Tongue (tissue), 2 donors: ENCODE measurements around the gene ULK3. TPM values are rescaled to one million over a fixed set of nuclear protein-coding genes. Genes with fewer than 3 reads are reported as not detected.
A peak's percentile ranks its signal among the peaks of the same experiment; 100 is the strongest.
"Not testable (repeated sequence)": the region's sequence is repeated elsewhere in the genome, so short reads cannot be mapped to it uniquely, and the experiment has no call there.

Source experiments
- DNase-seq: peaks from one replicate; pipeline ENCODE4 v3.0.0-alpha.2; 2015
- total RNA-seq: library from RNA; depleted of rRNA; stranded (reverse); fragments of >200 nt; gene quantifications from one replicate; pipeline ENCODE4 v1.2.3, GENCODE V29; 2014

Gene ULK3, protein sequence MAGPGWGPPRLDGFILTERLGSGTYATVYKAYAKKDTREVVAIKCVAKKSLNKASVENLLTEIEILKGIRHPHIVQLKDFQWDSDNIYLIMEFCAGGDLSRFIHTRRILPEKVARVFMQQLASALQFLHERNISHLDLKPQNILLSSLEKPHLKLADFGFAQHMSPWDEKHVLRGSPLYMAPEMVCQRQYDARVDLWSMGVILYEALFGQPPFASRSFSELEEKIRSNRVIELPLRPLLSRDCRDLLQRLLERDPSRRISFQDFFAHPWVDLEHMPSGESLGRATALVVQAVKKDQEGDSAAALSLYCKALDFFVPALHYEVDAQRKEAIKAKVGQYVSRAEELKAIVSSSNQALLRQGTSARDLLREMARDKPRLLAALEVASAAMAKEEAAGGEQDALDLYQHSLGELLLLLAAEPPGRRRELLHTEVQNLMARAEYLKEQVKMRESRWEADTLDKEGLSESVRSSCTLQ
- 49.2 TPM for total RNA-seq

DNA sequence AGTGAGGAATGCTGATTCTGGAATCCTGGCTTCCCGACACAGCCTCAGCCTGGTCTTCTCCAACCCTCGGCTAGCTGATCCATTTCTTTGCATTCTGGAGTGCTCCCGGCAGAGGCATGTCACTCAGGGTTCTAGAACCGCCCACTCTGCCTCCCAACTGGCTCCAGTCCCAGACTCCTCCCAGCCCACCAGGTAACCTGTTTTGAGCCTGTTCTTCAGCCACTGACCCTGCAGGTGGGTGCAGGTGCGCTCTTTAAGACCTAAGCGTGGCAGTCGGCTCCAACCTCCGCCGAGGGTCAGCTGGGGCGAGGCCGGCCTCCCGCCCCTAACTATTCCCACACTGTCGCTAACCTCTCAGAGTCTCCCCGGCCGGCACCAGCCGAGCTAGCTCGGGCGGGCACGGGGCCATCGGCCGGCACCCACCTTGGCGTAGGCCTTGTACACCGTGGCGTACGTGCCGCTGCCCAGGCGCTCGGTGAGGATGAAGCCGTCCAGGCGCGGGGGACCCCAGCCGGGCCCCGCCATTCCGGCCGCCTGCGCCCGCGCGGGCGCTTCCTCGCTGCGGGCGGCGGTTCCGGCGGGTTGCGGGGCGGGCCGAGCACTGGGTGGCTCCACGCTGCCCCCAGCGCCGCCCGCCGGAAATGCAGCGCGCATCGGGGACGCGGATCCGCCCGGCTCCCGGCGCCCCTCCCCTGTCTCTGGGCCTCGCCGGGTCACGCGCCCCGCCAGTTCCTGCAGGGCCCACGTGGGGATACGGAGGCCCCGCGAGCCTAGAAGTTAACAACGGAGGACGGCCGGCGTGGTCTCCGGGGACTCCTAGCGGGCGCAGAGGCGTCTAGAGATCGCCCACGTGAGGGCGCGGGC is at the start of gene ULK3:
TSS of gene ULK3 (minus strand) at position 576 of the 864 bp plus-strand sequence. CDS start at position 525, 51 bp downstream.
- DNase-seq, result peak; percentile 93

DNA sequence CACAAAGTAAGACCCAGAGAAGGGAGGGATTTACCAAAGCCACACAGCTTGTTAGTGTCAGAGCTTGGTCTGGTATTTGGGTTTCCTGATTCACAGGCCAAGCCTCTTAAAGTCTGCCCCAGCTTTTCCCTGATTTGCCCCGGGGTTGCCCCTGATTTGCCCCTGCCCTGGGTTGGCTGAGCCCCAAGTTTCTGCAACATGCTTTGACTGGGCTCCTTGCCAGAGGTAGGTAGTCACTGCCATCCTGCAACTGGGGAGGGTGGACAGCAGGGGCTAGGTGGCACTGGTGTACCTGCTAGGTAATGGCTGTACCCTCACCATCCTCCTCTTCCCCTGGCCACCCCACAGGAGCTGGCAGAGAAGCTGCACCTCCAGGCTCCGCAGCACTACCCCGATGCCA is 49.4 kb upstream of the ULK3 start:
- DNase-seq, result no peak

DNA sequence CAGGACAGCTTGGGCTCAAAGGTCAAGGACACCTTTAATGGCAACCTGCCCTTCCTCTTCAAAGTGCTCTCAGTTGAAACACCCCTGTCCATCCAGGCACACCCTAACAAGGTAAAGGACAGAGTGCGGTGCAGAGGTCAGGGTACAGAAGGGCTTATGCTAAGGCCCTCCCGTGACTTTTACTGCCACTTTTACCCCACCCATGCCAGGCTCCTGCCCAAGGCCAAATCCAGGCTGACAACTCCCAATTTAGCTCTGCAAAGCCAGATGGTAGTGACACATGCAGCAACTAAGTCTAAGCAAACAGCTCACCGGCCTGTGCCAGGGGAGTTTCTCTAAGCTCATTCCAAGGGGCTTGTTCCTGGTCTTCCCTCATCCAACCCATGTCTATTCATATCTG is 48.5 kb upstream of the ULK3 start:
- DNase-seq, result no peak

DNA sequence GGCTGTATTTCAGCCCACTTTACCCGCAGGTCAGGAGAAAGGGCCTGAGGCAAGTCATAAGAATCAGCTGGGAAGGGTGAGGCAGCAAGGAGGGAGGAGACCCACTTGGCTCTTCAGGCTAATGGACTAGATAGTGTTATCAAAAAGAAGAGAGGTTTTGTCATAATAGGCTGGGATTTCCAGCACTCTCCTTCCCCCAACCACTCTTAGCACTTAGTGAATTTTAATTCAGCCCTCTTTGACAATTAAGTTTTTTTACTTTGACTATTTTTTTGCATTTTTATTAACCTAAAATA is 47.7 kb upstream of the ULK3 start:
- no peak for DNase-seq

DNA sequence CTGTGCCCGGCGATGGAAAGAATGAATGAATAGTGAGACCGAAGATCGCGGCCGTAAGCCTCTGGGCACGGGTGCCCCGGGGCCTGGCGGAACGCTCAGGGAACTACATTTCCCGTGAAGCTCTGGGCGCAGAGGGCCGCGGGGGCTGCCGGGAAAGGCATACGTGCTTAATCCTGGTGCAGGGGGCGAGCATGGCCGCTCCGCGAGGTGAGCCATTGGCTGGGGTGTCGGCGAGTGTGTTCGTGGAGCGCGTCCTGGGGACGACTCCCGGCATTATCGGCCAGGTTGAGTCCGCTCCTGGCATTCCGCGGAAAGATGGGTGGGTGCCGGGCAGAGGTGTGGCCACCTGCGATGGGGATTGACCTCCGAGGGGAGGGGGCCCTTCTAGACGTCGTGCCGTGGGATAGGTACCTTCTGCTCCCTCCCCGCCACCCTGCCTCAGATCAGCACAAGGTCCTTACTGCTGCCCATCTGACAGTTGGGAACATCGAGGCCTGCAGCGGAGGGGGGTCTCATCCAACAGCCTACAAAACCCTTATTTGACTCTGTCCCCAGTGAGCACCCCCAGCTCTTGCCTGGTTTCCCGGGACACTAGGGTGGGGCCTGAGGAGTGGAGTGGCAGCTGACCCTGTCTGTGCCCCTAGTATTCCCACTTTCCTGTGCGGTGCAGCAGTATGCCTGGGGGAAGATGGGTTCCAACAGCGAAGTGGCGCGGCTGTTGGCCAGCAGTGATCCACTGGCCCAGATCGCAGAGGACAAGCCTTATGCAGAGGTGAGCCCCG is 47.1 kb upstream of the ULK3 start, which contains the start of gene MPI:
TSS of gene MPI (plus strand) at position 160 of the 782 bp plus-strand sequence. CDS start at position 192, 32 bp downstream.
- DNase-seq, result peak; percentile 94

DNA sequence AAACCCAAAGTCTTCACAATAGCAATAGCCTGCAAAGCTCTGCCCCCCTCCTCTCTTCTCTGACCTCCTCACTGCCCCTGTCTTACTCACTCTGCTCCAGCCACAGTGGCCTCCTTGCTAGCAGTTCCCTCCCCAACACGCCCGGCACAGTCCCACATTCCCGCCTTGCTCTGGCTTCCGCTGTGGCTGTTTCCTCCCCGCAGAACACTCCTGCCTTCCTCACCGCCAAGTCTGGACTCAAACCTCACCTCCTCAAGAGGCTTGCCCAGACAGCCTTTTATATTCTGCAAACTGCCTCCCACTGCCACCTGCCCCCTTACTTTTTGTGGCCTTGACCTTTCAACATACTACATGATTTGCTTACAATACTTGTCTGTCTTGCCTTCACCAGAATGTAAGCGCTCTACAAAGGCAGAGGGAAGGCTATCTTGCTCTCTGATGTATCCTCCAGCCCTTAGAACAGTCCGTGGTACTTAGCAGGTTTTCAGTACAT is 46.5 kb upstream of the ULK3 start:
- DNase-seq, result peak; percentile 66

DNA sequence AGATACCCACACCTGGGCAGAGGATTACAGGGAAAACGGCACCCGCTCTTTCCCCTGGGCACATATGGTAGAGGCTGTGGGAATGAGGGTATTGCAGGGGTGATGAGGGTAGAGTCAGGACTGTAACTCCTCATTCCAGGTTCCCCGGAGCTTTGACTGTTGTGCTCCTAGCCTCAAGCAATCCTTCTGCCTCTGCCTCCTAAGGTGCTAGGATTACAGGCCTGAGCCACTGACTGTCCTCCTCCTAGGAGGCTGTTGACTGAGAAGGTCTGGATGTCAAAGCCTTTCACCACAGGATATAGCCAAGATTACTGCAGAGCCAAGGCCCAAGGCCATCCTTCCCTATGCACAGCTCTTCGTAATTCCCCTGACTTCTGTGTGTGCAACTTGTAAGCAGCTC is 45.8 kb upstream of the ULK3 start:
- DNase-seq, result no peak

DNA sequence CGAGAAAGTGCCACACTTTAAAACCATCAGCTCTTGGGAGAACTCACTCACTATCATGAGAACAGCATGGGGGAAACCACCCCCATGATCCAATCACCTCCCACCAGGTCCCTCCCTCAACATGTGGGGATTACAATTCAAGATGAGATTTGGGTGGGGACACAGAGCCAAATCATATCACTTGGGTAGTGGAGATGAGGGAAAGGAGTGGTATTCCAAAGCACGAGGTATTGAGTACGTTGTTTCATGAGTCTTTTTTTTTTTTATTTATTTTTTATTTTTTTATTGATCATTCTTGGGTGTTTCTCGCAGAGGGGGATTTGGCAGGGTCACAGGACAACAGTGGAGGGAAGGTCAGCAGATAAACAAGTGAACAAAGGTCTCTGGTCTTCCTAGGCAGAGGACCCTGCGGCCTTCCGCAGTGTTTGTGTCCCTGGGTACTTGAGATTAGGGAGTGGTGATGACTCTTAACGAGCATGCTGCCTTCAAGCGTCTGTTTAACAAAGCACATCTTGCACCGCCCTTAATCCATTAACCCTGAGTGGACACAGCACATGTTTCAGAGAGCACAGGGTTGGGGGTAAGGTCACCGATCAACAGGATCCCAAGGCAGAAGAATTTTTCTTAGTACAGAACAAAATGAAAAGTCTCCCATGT is 44.7 kb upstream of the ULK3 start:
- DNase-seq, result not testable (repeated sequence)

DNA sequence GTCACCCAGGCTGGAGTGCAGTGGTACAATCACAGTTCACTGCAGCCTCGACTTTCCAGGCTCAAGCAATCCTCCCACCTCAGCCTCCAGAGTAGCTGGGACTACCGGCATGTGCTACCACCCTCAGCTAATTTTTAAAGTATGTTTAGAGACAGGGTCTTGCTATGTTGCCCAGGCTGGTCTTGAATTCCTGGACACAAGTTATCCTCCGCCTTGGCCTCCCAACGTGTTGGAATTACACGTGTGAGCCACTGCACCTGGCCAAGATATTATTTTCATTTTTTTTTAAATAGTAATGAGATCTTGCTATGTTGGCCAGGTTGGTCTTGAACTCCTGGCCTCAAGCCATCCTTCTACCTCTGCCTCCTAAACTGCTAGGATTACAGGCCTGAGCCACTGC is 42.5 kb upstream of the ULK3 start:
- DNase-seq, result no peak

DNA sequence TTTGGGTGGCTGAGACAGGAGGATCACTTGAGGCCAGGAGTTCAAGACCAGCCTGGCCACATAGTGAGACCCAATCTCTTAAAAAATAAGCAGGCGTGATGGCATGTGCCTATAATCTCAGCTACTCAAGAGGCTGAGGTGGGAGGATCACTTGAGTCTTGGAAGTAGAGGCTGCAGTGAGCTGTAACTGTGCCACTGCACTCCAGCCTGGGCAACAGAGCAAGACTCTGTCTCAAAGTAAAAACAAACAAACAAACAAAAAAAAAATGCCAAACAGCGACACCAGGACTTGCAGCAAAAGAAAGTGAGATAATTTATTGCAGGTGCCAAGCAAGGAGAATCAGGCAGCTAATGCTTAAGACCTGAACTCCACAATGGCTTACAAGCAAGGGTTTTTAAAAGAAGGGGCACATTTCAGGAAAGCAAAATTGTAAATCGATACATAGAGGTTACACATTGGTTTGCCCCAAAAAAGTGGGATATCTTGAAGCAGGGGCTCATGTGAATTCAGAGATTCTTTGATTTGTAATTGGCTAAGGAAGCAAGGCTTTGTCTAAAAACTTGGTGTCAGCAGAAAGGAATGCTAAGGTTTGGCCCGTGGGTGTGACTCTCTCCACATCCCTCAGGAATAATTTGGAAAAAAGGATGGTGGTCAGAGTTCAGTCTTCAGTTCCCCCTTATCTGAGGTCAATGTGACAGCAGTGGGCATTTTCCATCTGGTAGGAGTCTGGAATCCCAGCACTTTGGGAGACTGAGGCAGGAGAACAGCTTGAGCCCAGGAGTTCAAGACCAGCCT is 41.7 kb upstream of the ULK3 start:
- no peak for DNase-seq

DNA sequence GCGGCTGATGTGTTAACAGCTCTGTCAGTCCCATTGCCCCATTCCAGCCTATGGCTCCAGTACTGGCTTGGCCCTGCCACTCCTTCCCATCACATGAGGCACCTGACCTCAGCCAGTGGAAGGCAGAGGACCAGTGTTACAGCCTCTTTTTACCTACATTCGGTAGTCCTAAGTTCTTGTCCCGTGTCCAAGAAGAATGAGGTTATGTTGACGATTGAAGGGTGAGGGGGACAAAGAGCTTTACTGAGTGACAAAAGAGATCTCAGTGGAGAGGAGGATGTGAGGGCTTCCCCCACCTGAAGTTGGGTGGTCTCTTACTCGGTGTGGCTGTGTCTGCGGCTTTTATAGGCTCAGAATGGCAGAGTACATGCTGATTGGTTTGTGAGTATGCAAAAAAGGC is 39.6 kb upstream of the ULK3 start:
- no peak for DNase-seq

DNA sequence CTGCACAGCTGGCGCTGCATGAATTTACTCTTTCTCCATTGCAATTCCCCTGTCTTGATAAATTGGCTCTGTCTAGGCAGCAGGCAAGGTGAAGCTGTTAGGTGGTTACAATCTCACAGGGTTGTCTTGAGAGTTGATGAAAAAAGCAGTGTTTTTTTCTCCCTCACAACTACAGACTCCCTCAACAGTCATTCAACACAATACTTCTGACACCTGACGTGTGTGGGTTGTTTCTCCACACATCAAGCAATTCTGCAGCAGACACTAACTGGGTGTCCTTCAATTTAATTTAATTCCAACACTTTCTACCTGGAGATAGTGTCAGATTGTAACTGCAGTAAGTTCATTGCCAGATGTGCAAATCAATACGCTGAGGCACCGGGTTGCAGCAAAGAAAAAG is 35.3 kb upstream of the ULK3 start:
- no peak for DNase-seq

DNA sequence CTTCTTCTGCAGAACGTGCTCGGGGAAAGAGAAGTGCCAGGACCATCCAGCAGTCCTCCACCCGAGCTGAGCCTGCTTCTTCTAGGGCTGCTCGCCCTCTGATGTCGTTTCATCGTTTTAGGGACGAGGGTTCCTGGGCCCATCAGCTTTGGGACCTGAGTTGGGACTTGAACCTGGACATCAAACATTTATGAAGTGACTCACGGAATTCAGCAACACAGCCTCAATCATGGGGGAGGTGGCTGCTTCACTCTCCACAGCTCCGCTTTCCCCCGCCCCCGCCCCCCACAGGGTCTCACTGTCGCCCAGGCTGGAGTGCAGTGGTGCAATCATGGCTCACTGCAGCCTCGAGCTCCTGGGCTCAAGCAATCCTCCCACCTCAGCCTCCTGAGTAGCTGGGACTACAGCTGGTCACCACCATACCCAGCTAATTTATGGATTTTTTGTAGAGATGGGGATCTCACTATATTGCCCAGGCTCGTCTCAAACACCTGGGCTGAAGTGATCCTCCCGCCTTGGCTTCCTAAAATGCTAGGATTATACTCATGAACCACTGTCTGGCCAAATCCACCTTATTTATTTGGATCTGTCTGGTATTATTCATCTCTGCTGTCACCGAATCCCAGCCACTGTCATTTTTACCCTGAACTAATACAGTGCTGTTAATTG is 30.9 kb upstream of the ULK3 start:
- no peak for DNase-seq

DNA sequence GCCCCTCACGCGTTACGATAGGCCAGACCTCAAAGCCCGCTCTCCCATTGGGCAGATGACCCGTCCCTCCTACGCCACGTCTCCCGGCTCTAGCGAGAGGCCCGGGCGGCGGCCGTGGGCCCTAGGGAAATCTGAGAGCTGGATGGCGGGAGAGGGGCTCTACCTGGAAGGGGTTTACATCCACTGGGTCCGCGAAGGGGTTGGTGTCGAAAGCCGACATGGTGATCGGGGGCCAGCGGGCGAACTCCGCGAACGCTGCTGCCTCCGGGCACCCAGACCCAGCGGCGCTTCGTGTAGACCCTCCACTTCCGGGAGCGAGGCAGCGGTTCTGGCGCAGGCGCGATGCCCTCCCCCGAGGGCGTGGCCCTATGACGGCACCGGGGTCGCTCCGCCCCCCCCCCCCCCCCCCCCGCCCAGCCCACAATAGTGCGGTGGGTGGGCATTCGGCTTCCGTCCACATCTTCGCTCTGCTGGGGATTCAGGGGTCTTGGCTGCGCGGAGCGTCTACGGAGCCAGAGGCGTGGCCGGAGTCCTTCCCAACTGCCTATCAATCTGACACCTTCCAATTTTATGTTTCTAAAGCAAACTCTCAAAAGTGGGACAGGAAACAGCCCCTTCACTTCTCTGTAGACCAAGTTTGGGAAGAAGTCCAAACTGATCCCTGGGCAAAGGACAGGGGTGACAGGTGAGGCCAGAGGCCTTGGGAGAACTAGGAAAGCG is 30.2 kb upstream of the ULK3 start, which contains the start of gene SCAMP2:
TSS of gene SCAMP2 (minus strand) at position 330 of the 720 bp plus-strand sequence. CDS start at position 220, 110 bp downstream.
- DNase-seq, result peak; percentile 98

DNA sequence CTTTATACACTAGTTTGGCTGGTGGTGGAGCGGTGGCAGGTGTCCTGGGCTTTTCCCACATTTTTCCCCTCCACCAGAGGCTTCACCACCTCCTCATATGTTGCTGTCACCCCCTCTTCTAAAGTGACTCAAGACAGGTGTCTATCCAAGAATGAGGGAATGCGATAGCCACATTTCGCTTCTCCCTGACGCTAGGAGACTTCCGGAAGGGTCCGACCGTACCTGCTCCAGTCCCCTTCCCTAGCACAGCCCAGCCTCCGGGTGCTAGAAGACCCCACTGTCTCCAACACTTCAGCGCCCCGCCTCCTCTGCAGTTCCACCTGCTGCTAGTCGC is 29.7 kb upstream of the ULK3 start:
- no peak for DNase-seq

DNA sequence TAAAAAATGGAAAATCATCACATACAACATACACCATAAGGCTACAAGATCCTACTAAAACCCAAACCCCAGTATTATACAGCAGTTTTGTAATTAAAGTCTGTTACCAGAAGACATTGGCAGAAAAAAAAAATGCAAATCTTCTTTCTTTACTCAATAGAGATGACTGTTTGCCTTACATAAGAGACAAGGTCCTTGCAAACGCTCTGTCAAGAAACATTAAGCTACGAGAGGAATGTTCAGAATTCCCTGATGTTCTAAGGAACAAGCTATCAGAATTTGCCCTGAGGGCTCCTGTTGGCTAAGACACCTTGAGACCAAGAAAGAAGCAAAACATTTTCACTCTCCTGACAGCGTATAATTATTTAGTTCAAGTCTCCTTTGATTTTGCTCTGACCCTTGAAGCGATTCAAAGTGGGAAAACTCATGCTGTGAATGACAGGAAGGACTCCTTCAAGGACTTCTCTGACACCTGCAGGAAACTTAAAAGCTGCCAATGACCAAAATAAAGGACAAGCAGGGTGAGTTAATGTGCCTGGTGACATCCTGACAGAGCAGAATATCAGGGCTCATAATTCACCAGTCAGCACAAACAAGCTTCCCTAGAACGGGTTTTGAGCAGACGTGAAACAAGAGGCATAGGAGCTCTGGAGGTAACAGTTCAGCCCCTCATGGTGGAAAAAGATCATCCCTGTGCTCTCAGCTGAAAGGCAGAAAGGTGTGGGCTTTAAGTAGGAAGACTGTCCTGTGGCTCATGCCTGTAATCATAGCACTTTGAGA is 27.7 kb upstream of the ULK3 start:
- no peak for DNase-seq

DNA sequence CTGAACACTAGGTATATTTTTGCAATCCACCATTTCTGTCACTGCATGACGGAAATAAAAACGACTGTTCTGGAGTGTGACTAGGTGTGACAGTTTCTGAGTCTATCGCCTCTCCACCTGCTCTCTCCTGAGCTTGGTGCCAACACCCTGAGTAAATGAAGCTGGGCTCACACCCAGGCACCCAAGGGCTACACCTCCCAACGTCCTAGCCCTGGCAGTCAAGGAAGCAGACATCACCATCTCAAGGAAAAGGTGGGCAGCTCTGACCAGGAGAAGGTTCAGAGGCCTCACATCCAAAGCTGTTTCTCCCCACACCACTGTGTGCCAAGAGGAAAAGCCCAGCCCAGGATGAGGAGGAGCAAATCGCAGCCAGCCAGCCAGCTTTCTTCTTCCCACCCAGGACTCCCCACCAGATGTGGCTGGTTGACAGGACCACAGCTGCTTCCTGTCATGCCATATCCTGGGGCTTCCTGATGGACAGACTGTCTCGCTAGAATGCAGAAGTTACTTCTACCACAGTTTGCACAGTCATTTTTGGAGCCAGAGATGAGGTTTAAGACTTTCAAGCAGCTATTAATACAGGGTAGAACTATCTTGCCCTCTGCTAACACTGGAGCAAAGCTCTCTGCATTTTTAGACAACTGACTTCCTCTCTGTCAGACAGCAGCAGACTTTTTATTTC is 26.9 kb upstream of the ULK3 start:
- peak; percentile 57 for DNase-seq

DNA sequence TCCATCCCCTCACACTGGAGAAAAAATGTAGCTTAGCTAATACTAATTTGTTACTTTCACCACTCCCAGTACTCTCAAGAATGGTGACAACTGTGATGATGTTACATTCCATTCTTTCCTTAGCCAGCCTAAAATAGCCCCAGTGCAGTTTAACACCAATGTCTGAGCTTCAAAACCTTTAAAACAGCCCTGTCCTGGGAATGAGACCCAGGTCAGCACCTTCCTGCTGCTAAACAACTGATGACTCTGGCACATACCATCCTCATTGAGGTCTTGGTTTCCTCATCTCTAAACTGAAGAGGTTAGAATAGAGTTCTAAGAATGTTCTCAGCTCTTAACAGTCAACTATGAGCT is 26.4 kb upstream of the ULK3 start:
- DNase-seq, result no peak
